HG02852 (cell line): ENCODE data around the gene NRCAM.
A peak's percentile ranks its signal among the peaks of the same experiment; 100 is the strongest.
"Not testable (repeated sequence)": the region's sequence is repeated elsewhere in the genome, so short reads cannot be mapped to it uniquely, and the experiment has no call there.

Experiments
- ATAC-seq: cut with Tn5 transposase; IDR thresholded peaks from one replicate; pipeline ENCODE4 v1.9.1; 2021; ENCODE audit warnings: mild to moderate bottlenecking, moderate library complexity; ENCODE audit not compliant: unreplicated experiment

Gene NRCAM

DNA sequence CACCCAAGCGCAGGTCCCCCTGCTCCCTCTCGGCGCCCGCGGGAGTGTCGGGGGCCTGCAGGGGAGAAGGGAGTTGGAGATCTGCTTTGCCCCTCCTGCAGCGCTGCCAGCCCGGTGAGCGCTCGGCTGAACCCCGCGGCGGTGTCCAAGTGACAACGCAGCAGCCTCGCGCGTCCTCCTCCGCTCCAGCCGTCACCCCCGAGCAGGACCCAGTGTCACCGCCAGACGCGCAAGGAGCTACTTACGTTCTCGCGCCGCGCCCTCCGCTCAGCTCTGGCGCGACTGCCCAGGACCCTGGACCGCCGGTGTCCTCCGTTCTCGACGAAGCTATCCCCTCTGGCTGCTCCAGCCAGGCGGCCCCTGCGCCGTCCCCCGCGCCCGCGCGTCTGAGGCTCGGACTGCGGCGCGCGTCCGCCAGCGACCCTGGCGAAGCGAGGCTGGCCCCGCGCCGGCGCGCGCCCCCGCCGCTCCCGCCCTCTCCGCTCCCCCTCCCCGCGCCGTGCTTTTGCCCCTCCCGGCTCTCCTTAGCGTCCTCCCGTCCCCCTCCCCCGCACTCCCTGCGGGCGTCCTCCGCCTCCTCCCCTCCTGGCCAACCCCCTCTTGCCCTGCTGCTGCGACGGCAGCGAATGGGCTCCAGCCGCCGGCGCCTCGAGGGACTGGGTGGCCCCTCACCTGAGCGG is at the start of gene NRCAM:
Gene NRCAM, minus strand, starts transcription at position 439 of the 680 bp plus-strand sequence. CDS start 216,372 bp downstream, outside the sequence.
- ATAC-seq = peak; percentile 46

DNA sequence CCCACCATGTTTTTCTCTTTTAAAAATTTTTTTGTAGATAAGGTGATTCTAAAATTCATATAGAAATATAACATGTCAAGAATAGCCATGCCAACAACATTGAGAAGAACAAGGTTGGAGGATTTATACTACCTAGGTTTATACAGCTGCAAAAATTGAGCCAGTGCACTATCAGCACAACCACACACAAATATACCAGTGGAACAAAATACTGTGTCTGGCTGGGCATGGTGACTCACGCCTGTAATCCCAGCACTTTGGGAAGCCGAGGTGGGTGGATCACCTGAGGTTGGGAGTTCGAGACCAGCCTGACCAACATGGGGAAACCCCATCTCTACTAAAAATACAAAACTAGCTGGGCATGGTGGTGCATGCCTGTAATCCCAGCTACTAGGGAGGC is 48.3 kb upstream of the NRCAM start:
- ATAC-seq = not testable (repeated sequence)

DNA sequence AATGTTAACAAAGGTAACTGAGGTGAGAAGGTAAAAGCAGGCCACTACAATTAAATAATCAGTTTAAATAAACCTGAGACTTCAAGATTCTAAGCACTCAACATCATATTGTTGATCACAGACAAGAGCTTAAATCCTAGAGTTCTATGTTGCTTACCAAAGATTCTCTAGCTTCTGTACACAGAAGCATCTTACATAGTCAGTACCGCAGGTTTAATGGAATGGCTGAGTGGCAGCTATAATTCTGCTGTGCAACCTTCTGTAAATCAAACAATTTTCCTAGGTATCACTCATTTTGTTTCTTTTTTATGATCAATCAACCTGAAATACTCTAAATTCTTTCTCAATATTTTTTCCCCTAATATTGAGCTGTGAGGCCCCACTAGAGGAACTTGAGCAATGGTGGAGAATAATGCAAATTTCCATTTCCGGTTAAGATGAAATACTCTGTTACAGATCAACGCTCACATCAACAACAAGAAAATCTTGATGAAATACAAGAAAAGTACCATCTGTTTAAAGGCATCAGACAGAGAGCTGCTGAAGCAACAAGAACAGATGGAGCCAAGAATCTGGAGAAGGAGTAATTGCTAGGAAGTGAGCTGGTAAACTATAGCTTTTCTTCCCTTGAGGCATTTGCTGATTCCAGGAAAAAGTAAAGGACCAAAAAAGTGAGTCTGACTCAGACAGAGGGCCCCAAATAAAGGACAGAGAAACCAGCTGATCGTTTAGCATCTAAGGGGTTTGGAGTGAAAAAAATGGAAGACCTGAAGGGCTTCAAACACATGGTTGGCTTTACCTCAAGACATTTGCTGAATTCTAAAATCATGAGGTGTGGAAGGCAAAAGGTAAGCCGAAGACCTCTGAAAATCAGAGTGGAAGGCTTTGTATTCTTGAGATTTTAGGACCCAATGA is 47.1 kb upstream of the NRCAM start:
- peak; percentile 93 for ATAC-seq

DNA sequence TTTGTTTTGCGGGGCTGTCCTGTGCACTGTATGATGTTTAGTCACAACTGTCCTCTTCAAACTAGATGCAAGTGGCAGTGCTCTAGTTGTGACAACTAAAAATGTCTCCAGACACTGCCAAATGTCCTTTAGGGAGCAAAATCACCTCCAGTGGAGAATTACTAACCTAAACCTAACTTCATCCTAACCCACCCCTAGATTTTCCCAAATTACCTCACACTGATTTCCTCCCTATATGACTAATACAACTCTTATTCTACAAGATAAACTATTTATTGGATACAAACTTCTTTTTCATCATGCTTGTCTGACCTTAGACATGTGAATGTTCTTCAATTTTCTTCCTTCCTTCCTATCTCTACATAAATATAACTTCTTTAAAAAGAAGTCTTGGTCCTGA is 43.3 kb upstream of the NRCAM start:
- ATAC-seq = no peak

DNA sequence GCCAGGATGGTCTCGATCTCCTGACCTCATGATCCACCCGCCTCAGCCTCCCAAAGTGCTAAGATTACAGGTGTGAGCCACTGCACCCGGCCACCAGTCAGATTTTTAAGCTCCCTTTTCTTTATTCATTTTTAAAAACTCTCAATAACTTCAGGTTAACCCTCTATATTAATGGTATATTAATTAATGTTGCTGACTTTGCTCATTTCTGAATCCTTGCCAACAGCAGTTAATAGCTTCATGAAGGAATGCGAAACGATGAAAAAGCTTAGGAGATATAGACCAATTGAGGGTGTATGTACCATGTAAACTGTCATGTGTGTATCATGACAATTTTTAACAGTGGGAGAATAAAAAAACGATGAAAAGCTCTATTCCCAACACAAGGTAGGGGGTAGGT is 42.2 kb upstream of the NRCAM start:
- ATAC-seq = no peak

DNA sequence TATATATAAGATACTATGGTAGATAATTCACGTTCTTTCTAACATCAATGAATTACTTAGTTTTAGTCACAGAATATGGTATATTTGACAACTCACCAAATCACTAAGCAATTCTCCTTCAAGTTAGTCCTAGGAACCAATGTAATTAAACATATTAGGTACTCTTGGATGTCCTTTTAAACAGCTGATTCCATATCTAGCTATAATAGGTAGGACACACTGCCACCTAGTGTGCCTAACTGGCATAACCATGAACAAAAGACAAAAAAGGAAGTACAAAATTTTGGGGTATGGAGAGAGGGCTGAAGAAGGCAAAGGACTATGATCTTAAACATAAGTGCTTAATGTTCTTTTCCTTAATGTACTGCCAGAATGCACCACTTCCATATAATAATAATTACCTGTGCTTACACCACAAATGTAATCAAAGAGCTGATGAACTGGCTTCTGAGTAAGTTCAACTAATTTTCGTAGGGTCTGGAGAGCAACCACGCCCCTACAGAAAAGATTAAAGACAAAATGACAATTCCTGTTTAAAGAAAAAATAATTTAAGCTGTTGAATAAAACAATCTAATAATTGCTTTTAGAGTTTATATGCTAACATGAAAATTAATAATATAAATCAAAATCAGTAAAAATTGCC is 41.0 kb upstream of the NRCAM start:
- ATAC-seq = no peak

DNA sequence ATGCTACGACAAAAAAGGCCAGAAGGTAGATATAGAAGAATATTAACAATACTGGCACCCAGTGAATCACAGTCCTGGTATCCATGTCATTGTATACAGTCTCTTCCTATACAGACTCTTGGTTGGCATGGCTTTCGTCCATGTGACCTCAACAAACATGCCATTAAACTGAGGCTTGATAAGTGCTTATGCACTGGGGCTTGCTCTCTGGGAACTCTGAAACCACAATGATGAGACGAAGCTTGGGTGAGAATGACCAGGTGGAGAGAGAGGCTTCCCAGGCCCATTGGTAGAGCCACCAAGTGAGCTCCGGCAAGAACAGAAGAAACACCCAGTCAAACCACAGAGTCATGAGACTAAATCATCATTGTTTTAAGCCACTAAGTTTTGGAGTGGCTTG is 36.5 kb upstream of the NRCAM start:
- ATAC-seq = no peak

DNA sequence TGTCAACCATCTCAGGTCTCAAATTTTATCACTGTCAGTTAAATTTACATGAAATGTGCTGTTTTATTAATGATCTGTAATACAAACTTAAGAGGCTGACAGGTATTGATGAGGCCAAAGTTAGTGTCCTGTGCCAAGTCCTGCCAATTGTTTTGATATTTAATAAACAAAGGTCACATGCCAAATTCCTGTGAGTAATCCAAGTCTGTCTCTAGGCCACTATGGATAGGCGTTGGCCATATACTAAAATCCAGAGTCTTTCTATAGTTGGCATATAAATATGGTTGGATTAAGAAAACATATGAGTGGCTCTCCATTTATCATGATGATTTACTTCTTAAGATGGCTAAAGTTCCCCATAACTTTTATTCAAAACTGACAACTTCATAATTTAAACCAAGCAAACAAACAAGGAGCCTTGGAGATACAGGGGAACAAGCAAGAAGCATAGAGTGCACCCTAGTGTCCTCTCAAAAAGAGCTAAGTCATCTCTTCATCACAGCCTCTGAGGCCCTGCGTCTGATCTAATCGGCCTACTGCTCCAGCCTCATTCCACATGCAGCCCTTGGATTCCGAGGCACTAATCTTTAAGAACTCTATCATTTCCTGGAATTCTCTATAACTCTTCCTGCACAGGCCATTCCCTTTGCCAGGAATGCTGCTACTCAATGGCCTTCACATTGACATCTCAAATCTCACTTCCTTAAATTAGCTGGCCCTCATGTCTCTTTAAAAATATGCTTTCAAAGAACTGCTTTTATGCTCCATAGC is 32.7 kb upstream of the NRCAM start:
- no peak for ATAC-seq

DNA sequence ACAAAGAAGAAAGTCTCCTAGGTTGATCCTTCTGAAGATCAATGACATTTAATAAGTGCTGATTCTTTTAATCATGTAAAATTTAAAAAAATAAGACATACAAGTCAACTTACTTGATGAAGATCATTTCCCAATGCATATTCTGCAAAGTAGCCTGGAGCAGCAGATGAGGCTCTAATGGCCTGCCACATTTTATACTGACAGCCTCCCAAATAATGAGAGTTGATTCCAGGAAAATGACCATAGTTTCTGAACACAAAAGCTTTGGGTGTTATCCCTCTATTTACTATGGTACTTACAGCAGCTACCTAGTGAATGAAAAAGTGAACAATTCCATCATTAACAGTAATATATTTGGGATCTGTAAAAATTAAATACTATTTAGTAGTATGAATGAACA is 31.4 kb upstream of the NRCAM start:
- ATAC-seq = no peak

DNA sequence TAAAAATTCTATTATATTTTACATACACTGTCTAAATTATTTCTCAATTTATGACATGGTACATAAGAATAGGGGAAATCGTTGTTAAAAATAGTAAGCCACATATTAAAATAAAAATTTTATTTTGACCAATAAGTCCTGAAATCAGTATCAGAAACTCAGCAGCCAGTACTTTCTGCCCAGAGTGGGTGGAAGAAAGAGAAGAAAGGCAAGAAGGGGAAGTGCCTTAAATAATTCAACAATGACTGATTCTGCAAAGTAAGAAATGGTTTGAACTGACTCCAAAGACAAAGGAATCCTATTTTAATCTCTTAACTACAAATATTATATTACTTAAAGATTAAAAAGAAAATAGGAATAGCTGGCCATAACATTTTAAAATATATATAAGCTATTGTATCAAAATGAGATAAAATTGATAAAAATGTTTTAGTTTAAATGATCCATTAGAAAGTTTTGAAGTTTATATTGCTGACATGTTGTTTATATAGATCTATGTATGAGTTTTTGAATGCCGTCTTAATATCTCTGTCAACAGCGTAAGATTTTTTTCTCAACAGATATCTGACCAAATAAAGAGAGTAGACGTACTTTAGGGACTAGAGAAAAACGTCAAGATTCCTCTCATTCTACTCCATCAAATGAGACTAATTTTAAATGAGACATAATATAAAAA is 30.2 kb upstream of the NRCAM start:
- no peak for ATAC-seq

DNA sequence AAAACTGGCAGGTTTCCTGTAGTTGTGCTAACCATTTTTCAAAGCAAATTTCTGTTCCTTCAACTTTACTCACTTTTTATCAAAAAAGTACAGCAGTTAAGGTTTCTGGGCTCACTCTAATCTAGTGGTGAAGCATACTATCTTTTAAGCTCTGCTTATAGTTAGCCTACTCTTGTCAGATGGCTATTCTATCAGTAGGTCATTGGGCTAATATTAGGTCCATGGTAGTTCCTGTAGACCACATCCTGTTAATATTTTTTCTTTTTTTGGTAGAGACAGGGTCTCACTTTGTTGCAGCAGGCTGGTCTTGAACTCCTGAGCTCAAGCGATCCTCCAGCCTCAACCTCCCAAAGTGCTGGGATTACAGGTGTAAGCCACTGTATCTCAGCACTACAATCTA is 27.9 kb upstream of the NRCAM start:
- ATAC-seq = no peak

DNA sequence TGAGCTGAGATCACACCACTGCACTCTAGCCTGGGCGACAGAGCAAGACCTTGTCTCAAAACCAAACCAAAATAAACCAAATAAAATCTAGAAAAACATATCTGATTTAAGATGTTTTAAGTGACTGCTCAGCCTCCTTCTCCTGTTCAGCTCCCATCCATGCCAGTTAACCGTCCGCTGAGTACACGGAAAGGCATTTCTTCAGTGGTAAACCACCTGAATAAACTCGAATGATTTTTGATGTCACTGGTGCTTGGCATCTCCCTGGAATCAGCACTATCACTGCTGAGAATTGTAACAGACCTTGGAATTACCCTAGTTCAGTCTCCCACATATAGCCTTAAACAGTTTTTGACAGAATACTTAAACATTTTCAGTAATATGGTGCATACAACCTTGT is 24.1 kb upstream of the NRCAM start:
- ATAC-seq = no peak

DNA sequence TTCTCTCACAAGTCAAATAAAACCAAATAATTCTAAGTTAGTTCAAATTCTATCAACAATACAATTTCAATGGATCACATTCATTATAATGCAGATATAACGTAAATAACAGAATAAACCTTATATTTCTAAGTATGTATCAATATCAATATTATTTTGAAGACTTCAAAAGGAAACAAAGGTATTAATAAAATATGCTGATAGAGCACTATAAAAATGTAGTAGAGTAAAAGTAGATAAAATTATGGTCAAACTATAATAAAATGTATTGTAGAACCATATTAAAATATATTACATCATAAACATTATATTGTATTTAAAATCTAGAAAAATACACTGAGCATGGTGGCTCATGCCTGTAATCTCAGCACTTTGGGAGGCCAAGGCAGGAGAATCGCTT is 23.5 kb upstream of the NRCAM start:
- no peak for ATAC-seq

DNA sequence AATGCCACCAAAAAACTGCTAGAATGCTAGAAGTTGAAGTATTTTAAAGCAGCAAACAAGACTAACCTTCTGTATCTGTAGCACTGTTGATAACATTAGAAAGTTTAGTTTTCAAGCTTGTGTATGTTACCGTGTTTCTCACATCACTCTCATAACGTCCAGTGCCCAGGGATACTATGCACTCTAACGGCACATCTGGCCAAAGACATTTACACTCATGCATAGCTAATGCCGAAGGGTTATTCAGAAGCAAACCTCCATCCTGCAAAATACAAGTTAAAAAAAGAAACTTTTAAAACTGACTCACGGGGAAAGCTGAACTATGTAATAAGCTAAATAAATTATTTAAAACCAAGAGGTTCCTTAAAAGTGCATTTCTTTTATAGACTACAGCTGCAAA is 22.9 kb upstream of the NRCAM start:
- no peak for ATAC-seq

DNA sequence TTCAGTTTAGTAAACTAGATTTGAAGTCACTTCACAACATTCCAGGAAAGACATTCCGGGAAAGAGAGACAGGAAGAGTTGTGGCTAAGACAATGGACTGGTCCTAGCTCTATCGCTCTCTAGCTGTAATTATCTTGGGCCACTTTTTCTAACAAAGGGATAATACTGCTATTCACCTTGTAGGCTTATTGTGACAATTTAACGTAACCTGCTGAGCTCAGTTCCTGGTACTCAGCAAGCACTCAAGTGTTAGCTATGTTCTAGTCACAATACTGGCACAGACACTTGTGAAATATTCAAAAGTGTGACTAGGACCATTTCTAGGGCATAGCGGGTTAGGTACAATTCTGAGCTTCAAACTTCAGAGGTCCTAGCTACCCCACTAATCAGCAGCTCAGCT is 12.0 kb upstream of the NRCAM start:
- ATAC-seq = no peak

DNA sequence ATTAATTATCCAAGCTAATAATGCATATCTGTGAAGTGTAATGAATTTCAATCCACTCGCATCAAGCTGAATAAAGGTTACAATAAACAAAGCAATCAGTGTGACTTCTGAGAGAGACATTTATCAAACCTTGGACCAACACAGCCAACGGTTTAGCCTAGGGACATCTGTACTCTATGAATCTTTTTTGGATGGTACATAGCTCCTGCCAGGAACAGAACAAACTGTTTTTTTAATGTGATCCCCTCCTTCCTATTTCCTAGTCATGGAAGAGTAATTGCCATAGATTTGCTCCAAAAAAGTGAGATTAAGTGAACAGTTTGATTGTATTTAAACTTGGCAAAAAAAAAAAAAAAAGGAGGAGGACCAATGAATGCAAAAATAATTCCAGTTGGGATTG is 11.2 kb upstream of the NRCAM start:
- ATAC-seq = no peak

DNA sequence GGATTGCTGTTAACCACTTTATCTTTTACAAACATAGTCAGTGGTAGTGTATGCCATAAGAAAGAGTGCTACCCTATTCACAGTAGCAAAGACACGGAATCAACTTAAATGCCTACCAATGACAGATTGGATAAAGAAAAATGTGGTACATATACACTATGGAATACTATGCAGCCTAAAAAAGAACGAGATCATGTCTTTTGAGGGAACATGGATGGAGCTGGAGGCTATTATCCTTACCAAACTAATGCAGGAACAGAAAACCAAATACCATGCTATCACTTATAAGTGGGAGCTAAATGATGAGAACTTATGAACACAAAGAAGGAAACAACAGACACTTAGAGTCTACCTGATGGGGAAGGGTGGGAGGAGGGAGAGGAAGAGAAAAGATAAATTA is 10.1 kb upstream of the NRCAM start:
- ATAC-seq = not testable (repeated sequence)

DNA sequence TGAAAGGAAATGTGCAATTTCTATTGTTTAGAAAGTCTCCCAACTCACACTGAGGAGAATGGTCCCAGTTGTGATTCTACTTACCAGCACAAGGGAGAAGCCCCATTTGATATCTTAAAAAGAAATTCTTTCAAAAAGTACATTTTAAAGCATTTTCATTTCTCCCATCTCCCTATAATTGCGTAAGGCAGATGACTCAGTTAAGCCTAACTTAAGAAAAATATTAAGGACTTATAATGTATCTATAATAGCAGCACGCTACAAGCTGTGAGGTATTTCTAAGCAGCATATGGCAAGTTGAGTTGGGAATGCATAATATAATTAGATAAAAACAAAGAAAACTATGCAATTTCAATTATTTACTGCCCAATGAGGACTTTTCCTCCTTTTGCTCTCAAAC is 8.5 kb upstream of the NRCAM start:
- no peak for ATAC-seq

DNA sequence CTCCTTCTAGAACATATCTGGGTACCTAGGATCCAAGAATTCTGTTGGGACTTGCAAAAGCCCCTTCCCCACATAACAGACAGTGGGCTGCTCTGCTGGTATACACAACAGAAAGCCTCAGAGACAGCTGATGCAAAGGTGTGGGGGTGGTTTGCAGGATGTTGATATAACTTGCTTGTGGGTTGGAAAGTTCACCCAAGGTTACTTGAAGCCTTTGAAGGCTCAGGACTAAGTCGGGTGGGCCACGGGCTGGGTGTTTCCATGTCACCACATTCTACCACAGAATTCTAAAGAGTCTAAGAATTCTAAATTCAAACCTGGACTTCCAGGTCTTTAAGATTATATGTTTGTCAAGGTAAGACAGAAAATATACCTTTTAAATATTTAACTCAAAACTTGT is 7.4 kb upstream of the NRCAM start:
- ATAC-seq = no peak

DNA sequence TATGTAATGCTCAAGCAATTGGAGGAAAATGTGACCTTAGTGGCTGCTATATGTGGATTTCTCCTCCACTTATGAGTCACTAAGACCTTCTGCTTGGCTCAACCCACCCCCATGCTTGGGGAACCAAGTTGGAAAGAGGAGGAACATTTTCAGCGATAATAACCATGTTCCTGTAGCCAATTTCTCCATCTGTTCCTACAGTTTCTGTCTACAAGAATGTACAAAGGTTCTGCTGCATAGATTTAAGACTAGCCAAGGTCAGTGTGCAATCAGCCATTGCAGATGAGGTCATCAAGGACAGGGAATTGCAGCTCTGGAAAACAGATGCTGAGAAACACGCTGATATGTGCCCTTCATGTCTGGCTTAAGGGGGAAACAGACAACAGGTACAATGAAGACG is 5.6 kb upstream of the NRCAM start:
- ATAC-seq = no peak

DNA sequence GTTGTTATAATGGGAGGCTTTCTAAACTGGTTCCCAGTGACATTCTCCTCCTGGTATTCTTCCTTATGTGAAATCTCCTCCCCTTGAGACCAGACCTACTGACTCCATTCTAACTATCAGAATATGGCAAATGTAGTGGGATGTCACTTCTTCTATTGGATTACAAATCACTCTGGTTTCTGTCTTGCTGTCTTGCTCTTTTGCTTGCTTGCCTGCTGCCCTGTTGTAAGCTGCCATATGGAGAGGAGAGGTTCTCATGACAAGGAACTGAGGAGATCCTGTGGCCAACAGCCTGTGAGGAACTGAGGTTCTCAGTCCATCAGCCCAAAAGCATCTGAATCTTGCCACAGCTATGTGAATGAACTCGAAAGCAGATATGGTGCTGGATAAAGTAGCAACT is 4.7 kb upstream of the NRCAM start:
- ATAC-seq = no peak
